Left lung (tissue), 10 donors: ENCODE data around the gene TPST2. TPM values are rescaled to one million over a fixed set of nuclear protein-coding genes. Genes with fewer than 3 reads are reported as not detected.
"Not testable (repeated sequence)": the region's sequence is repeated elsewhere in the genome, so short reads cannot be mapped to it uniquely, and the experiment has no call there.

ENCODE experiments used
- ATAC-seq: fragments of 200-7000 bp; cut with Tn5 transposase; one replicate; pipeline ENCODE4 v1.9.1; 2020; ENCODE audit warnings: moderate library complexity
- DNase-seq, 4 donors: peaks; one replicate each; pipeline ENCODE4 v3.0.0-alpha.2; 2013 to 2020
- H3K27ac ChIP-seq, 2 donors: fragments of 200-600 bp; sonication (generic) in 1 of 2; one replicate each; pipeline versions ENCODE4 v1.5.0 to v1.8.0; 2020 to 2021
- H3K27me3 ChIP-seq, 2 donors: fragments of 200-600 bp; sonication (generic) in 1 of 2; one replicate each; pipeline versions ENCODE4 v1.5.0 to v1.8.0; 2020 to 2021
- H3K36me3 ChIP-seq, 2 donors: fragments of 200-600 bp; sonication (generic) in 1 of 2; one replicate each; pipeline versions ENCODE4 v1.5.0 to v1.8.0; 2020 to 2021
- H3K4me1 ChIP-seq, 2 donors: fragments of 200-600 bp; one replicate each; pipeline ENCODE4 v1.8.0; 2021
- H3K4me3 ChIP-seq, 2 donors: fragments of 200-600 bp; sonication (generic) in 1 of 2; one replicate each; pipeline versions ENCODE4 v1.5.0 to v1.8.0; 2020 to 2021; ENCODE audit warnings: mild to moderate bottlenecking in 1 of 2
- H3K9me3 ChIP-seq, 2 donors: fragments of 200-600 bp; sonication (generic) in 1 of 2; one replicate each; pipeline versions ENCODE4 v1.5.0 to v1.8.0; 2020 to 2021
- intact Hi-C, 2 donors: fragments of 100-400 bp; cut with DNase I; formaldehyde crosslinking; loops; one replicate each; pipeline versions ENCODE4 v1.11.2 to v1.14.2; 2022
- polyA plus RNA-seq, 6 donors: library from polyadenylated mRNA; unstranded; fragments of 120-200 nt; gene quantifications; one replicate each; pipeline ENCODE4 v1.2.1, GENCODE V29; 2013; ENCODE audit not compliant: insufficient read length in 6 of 6
- total RNA-seq, 2 donors: library from RNA; stranded (reverse); fragmentation: NEBNext Ultra II Directional; extraction: Animal tissue kit (Norgen Biotek cat#: 25700); gene quantifications; one replicate each; pipeline ENCODE4 v1.2.1, GENCODE V29; 2021
- TF ChIP-seq, protein P1 (sequence below), 2 donors: fragments of 200-600 bp; sonication (generic) in 1 of 2; IDR thresholded peaks; one replicate each; pipeline versions ENCODE4 v1.5.0 to v1.8.0; 2021; ENCODE audit warnings: antibody characterized with exemption in 2 of 2
- donor health status: DM: no; HTN: yes; CAD: no.
- donor health status: DM: no; HTN: no; CAD: no.

TPST2 gene
- total and polyA plus RNA-seq, 8 donors = 23.3 to 69.0 (median 29.0) TPM

DNA sequence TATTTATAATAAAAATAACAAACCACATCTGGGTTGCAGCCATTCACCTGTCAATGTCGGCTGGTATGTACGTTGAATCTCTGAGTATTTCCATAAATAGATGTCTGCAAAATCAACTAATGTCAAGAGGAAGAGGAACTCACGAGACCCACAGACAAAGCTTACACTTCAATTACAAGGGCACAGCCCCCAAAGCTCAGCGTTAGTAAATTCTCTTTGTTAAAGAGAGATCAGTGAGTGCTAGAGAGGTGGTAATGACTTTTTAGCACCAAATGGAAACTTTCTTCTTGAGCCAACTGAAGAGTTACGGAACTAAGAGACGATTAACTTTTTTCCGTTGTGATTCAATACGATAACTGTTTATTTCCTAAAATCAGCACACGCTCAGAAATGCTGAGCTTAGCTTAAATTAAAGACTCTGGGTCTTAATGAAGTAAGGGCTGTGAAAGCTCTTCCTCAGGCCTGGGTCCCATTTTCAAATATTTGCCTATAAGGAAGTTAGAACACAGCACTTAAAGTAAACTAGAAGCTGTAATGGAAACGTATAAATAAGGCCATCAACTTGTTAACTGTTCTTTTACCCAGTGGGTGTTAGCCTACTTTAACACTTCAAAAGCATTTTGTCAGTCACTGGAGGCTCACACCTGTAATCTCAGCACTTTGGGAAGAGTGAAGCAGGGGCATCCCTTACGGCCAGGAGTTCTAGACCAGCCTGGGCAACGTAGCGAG lies 54.9 kb downstream of the TPST2 start:
- intact Hi-C loops = no loop called here
- Histone ChIP-seq H3K4me3 (no peak overlapping the region), H3K27me3 (no peaks in the 10 kb centered on the region), H3K4me1 (peaks cover 0 to 32% of the 10 kb centered on the region in 2 donors), H3K9me3 (no peaks in the 10 kb centered on the region), H3K36me3 (peaks cover 0 to 96% of the 10 kb centered on the region in 2 donors), H3K27ac (peak overlapping the region in 1 of 2 donors; percentile 83)
- no peak for DNase-seq
- TF ChIP-seq, protein P1, sequence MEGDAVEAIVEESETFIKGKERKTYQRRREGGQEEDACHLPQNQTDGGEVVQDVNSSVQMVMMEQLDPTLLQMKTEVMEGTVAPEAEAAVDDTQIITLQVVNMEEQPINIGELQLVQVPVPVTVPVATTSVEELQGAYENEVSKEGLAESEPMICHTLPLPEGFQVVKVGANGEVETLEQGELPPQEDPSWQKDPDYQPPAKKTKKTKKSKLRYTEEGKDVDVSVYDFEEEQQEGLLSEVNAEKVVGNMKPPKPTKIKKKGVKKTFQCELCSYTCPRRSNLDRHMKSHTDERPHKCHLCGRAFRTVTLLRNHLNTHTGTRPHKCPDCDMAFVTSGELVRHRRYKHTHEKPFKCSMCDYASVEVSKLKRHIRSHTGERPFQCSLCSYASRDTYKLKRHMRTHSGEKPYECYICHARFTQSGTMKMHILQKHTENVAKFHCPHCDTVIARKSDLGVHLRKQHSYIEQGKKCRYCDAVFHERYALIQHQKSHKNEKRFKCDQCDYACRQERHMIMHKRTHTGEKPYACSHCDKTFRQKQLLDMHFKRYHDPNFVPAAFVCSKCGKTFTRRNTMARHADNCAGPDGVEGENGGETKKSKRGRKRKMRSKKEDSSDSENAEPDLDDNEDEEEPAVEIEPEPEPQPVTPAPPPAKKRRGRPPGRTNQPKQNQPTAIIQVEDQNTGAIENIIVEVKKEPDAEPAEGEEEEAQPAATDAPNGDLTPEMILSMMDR (IDR thresholded peaks at IDR 0.05) = no peak
- no peak for ATAC-seq

DNA sequence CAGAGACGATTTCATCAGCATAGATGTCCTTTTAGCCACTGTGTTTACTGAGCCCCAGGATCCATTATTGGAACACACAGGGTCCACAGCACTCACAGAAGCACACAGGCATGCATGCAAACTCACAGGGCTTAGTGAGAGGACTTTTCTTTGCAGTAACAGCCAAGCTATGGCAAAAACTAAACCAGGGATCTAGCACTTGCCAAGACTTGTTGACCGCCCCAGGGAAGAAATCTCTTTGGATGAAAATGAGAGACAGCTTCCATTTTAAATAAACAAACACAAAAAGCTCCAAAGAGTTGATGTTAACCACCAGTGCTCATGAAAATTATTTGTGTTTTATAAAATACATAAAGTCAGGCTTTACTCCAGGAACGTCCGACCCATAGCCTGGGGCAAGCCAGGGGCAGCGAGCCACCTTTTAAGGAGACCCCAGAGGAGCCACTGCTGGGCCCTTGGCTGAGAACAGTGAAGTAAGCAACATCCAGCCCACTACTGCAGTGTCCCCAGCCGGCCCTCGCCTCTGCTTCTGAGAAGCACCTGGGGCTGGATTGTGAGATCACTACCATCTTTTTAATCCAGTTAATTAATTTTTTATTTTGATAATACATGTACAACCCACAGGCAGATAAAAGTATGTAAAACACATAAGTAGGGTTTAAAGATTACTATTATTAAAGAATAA lies 55.6 kb downstream of the TPST2 start:
- intact Hi-C loops = no loop called here
- TF ChIP-seq, protein P1 (IDR thresholded peaks at IDR 0.05) = no peak
- no peak for ATAC-seq
- Histone ChIP-seq H3K4me3 (no peak overlapping the region), H3K9me3 (no peaks in the 10 kb centered on the region), H3K27ac (peak overlapping the region in 1 of 2 donors; percentile 83), H3K4me1 (peaks cover 3 to 39% of the 10 kb centered on the region in 2 donors), H3K36me3 (peaks cover 0 to 94% of the 10 kb centered on the region in 2 donors), H3K27me3 (no peaks in the 10 kb centered on the region)
- no peak for DNase-seq

DNA sequence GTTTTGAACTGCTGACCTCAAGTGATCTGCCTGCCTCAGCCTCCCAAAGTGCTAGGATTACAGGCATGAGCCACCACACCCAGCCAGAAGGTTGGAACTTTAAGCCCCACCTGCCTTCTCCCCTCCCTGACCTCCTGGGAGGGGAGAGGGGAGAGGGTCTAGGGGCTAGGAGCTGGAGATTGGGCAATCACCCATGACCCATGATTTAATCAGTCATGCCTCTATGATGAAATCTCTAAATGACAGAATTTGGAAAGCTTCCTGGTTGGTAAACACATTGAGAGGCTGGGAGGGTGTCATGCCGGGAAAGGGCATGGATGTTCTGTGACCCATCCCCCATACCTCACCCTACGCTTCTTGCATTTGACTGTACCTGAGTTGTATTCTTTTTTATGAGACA lies 60.6 kb downstream of the TPST2 start:
- peak in 1 of 4 donors; percentile 58 for DNase-seq
- ATAC-seq = peak; percentile 91
- Histone ChIP-seq H3K36me3 (peaks cover 0 to 93% of the 10 kb centered on the region in 2 donors), H3K27ac (peak overlapping the region in 1 of 2 donors; percentile 85), H3K27me3 (no peaks in the 10 kb centered on the region), H3K9me3 (no peaks in the 10 kb centered on the region), H3K4me1 (peaks cover 3 to 29% of the 10 kb centered on the region in 2 donors), H3K4me3 (no peak overlapping the region)
- TF ChIP-seq, protein P1 (IDR thresholded peaks at IDR 0.05) = no peak
- intact Hi-C loops = no loop called here

DNA sequence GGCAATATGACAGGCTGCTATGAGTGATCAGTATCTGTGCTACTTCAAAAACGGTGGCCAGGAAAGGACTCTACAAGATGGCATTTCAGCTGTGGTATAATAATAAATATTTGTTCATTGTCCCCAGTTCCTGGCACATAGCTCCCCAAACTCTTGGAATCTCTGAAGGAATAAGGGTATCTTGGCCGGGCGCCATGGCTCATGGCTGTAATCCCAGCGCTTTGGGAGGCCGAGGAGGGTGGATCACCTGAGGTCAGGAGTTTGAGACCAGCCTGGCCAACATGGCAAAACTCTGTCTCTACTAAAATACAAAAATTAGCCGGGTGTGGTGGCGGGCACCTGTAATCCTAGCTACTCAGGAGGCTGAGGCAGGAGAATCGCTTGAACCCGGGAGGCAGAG lies 61.4 kb downstream of the TPST2 start:
- H3K36me3 ChIP-seq = peaks cover 0 to 93% of the 10 kb centered on the region in 2 donors

DNA sequence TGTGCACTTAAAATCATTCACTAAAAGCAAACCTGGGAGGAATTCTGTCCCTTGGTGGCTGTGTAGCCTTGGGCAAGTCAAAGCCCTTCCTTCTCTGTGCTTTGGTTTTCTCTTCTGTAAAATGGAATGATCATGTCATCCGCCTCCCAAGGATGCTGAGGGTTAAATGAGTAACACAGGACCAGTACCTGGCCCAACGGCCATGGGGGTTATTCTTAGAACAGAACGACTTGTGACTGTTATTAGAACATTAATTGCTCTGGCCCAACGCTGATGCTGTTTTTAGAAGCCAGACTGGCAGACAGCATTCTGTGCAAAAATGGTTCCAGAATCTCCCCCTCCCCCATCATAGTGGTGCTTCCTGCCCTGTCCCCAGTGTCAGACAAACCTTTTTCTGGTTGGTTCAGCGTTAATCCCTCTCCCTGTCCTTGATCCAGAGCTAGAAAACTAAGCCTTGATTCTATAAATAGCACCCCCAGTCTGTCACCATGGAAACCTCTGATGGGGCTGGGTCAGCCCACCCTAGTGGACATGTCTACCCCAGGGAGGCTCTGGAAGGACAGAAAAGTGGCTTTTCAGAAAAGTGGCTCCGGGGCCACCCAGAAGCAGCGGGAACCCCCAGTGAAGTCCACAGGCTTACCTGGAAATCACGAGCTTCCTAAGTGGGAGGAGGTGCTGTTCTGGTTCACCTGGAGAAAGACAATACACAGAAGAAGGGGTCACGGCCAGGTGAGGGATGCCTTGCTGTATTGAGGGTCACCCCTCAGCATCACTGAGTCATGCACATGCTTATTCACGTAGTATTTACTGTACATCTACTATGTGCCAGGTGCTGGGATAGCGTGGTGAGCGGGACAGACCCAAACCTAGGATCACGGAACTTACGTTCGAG lies 62.1 kb downstream of the TPST2 start:
- H3K9me3 ChIP-seq = no peaks in the 10 kb centered on the region
- H3K27ac ChIP-seq = no peak overlapping the region
- H3K4me1 ChIP-seq = peaks cover 3 to 23% of the 10 kb centered on the region in 2 donors
- no peaks in the 10 kb centered on the region for H3K27me3 ChIP-seq
- intact Hi-C loops = no loop called here
- H3K36me3 ChIP-seq = peaks cover 0 to 90% of the 10 kb centered on the region in 2 donors
- DNase-seq = no peak
- TF ChIP-seq, protein P1 (IDR thresholded peaks at IDR 0.05) = no peak
- no peak overlapping the region for H3K4me3 ChIP-seq
- ATAC-seq = no peak

More for the DNA sequence above, 61.4 kb downstream of the TPST2 start:
- DNase-seq, H3K4me3 ChIP-seq, H3K27me3 ChIP-seq, H3K9me3 ChIP-seq, H3K27ac ChIP-seq, intact Hi-C loops, ATAC-seq: not testable (repeated sequence)
- peaks cover 3 to 23% of the 10 kb centered on the region in 2 donors for H3K4me1 ChIP-seq
